ENCODE measurements around the gene PRICKLE4. TPM values are rescaled to one million over a fixed set of nuclear protein-coding genes. Genes with fewer than 3 reads are reported as not detected.

The PRICKLE4 gene
- total RNA-seq, 1 experiment from 2014 or later: 0.70 TPM

DNA sequence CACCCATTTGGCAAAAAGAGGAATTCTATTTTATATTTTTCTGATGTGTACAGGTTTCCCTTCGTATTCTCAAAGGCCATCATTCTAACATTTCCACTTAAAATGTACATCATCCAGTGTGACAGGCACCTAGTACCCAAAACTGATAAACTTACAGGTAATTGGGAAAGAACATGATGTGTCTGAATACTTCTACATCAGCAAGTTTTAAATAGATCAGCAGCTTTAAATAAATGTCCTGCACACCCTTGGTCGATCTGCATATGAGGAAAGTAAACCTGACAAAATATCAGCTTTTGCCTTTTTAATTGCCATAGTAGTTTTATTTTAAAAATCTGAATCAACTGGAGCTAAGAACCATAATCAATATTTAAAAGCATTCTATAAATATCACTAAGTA is 33.4 kb downstream of the PRICKLE4 start:
- Histone ChIP-seq H3K23me2 (ENCODE audit: insufficient read length, low read depth, low read length, poor library complexity, severe bottlenecking) (no peaks in the 10 kb centered on the region), H3K27me3 (ENCODE audit: insufficient read depth, low read length) (no peaks in the 10 kb centered on the region), H2BK20ac (ENCODE audit: low read depth, low read length, poor library complexity, severe bottlenecking) (no peak overlapping the region), H3K4me1 (ENCODE audit: insufficient read depth, low read length) (no peaks in the 10 kb centered on the region), H2AK5ac (ENCODE audit: insufficient read length, low read length) (no peak overlapping the region), H3K14ac (ENCODE audit: insufficient read depth, low read length) (no peak overlapping the region), H3K79me1 (ENCODE audit: insufficient read depth, low read depth, low read length, poor library complexity, severe bottlenecking) (no peaks in the 10 kb centered on the region), H3K9me3 (ENCODE audit: control insufficient read depth, low read depth, low read length) (no peaks in the 10 kb centered on the region), H4K20me1 (ENCODE audit: control insufficient read depth, insufficient read depth, insufficient read length) (no peaks in the 10 kb centered on the region), H2BK15ac (ENCODE audit: low read depth, low read length) (no peak overlapping the region), H3K18ac (ENCODE audit: insufficient read length, low read depth, low read length) (no peak overlapping the region), H3K4ac (ENCODE audit: low read depth, low read length) (no peak overlapping the region), H3K23ac (ENCODE audit: insufficient read length, low read depth, low read length) (no peak overlapping the region), H2BK12ac (ENCODE audit: insufficient read length, low read depth, low read length) (no peak overlapping the region), H4K8ac (replicated peaks; ENCODE audit: insufficient read length, low read depth, low read length) (no peak overlapping the region), H4K5ac (ENCODE audit: insufficient read length, low read depth, low read length) (no peak overlapping the region), H2BK120ac (ENCODE audit: low read depth, low read length, poor library complexity, severe bottlenecking) (no peak overlapping the region), H3K4me2 (ENCODE audit: insufficient read depth, insufficient read length, low read length) (no peak overlapping the region), H3K9ac (ENCODE audit: extremely low read depth, insufficient read length, low read length) (no peak overlapping the region), H4K91ac (ENCODE audit: insufficient read length, low read depth, low read length) (no peak overlapping the region), H2BK5ac (ENCODE audit: insufficient read length, low read length) (no peak overlapping the region), H3K79me2 (ENCODE audit: insufficient read depth, low read length) (no peaks in the 10 kb centered on the region), H3K27ac (ENCODE audit: insufficient read length, low read depth, low read length) (no peak overlapping the region), H3T11ph (ENCODE audit: low read length) (no peak overlapping the region), H3K56ac (ENCODE audit: insufficient read length, low read depth, low read length) (no peak overlapping the region), H2AFZ (ENCODE audit: low read length) (no peak overlapping the region)
- TF ChIP-seq, protein P1, sequence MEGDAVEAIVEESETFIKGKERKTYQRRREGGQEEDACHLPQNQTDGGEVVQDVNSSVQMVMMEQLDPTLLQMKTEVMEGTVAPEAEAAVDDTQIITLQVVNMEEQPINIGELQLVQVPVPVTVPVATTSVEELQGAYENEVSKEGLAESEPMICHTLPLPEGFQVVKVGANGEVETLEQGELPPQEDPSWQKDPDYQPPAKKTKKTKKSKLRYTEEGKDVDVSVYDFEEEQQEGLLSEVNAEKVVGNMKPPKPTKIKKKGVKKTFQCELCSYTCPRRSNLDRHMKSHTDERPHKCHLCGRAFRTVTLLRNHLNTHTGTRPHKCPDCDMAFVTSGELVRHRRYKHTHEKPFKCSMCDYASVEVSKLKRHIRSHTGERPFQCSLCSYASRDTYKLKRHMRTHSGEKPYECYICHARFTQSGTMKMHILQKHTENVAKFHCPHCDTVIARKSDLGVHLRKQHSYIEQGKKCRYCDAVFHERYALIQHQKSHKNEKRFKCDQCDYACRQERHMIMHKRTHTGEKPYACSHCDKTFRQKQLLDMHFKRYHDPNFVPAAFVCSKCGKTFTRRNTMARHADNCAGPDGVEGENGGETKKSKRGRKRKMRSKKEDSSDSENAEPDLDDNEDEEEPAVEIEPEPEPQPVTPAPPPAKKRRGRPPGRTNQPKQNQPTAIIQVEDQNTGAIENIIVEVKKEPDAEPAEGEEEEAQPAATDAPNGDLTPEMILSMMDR (conservative IDR thresholded peaks at IDR 0.05): no peak
- H3K36me3 Mint-ChIP-seq (ENCODE audit: insufficient read depth in 1 of 3, low read depth in 3 of 3): peaks cover 0 to 4% (median 0%) of the 10 kb centered on the region in 3 experiments; a peak in 3 of 7 replicates
- no CpG with 5 or more reads among the region's 2 CpGs for WGBS (ENCODE audit: extremely low coverage, insufficient read length, low lambda C conversion rate)
- H3K9me3 Mint-ChIP-seq: no peaks in the 10 kb centered on the region
- H3K27me3 Mint-ChIP-seq (ENCODE audit: low read depth): no peaks in the 10 kb centered on the region
- DNase-seq: no peak
- no peak overlapping the region for H3K4me3 Mint-ChIP-seq
- H3K4me1 Mint-ChIP-seq: peaks cover 0 to 2% of the 10 kb centered on the region in 2 experiments; a peak in 1 of 4 replicates
- H3K27ac Mint-ChIP-seq: no peak overlapping the region
